Measurements from ENCODE around the gene IFNAR1.
A peak's percentile ranks its signal among the peaks of the same experiment; 100 is the strongest.

The IFNAR1 gene

GRCh38 chr21:33330726-33331125, 6.0 kb downstream of the IFNAR1 start:
- DNase-seq (ENCODE audit: low spot score): no peak
- no peak for TF ChIP-seq CTCF (IDR thresholded peaks at IDR 0.05; ENCODE audit: extremely low read depth, missing control alignments)

DNA sequence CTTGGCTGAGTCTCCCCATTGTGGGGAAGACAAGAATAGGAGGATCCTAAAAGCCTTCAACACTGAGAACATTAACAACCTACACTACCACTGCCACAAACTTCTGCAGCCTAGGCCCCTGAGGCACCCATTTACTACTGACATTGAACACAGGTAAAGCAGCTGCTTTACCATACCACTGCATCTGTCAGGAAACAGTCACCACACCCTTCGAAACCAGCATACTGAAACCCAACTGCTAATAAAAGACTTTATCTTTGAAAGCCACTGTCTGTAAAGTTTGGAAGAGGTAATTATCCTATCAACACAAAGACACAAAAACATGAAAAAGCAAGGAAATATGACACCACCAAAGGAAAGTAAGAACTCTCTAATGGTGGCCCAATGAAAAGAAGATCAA, 7.4 kb downstream of the IFNAR1 start:
- DNase-seq (ENCODE audit: low spot score): peak; percentile 33
- TF ChIP-seq CTCF (IDR thresholded peaks at IDR 0.05; ENCODE audit: extremely low read depth, missing control alignments): no peak

DNA sequence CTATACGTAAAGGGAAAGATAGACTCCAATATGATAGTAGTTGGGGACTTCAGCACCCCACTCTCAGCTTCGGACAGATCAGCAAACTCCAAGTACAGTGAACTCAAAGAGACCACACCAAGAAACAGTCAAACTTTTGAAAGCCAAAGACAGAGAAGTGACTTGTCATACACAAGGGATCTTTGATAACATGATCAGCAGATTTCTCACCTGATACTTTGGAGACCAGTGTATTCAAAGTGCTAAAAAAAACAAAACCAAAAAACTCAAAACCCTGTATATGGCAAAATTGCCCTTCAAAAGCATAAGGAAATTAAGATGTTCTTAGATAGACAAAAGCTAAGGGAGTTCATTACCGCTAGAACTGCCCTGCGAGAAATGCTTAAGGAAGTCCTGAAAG, 9.4 kb downstream of the IFNAR1 start:
- TF ChIP-seq CTCF (IDR thresholded peaks at IDR 0.05; ENCODE audit: extremely low read depth, missing control alignments): no peak
- DNase-seq (ENCODE audit: low spot score): no peak

DNA sequence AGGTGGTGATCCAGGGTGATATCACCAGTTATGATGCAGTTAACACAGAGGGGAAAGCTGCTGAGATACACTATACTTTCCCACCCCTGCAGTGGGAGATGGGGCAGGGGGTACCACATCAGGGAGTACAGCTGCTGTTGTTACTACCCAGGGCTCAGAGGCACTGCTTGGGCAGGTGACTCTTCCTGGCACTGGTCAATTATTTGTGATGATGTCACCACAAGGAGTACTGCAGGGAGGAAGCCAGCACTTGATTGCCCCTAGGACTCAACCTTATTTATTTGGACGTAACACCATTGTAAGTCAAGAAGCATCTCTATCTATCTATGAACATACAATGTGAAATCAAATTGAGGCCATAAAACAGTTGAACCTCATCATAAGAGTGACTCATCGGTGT, 10.1 kb downstream of the IFNAR1 start:
- no peak for DNase-seq (ENCODE audit: low spot score)

DNA sequence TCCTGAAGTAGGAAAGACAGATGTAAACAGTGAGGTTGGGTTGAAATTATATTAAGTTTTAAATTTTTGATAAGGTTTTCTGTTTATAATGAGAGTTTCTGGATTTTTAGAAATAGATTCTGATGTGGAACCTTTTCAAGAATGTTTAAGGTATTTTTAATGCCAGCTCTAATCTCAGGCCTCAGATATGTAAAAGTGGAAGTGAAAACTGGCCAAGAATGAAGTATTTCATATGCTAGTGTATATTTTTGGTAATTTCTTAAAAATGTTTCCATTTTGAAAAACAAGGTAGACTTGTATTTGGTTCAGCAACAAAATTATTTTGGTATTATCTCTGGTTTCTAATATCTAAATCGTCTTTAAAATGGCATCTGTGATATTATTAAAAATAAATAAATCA, 14.4 kb downstream of the IFNAR1 start:
- peak; percentile 18 for DNase-seq (ENCODE audit: low spot score)

More for the DNA sequence above, 10.1 kb downstream of the IFNAR1 start:
- no peak for TF ChIP-seq CTCF (IDR thresholded peaks at IDR 0.05; ENCODE audit: extremely low read depth, missing control alignments)

DNA sequence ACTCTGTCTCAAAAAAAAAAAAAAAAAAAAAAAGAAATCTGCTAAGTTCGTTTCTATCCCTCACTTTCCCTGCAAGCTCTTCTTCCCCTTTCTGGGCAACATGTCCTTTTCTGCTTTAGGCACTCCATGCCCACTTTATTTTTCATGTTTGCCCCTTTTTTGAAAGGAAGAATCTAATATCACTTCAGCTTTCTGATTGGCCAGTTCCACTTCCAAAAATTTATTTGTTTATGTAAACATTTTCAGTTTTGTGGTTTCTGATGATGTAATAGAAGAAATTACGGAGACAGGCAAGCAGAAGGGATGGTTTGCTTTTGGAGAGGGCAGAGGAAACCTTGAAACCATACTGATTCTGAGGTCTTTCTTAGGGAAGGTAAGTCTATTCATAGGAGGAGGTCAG, 15.1 kb downstream of the IFNAR1 start:
- TF ChIP-seq CTCF (IDR thresholded peaks at IDR 0.05; ENCODE audit: extremely low read depth, missing control alignments): no peak
- DNase-seq (ENCODE audit: low spot score): no peak

More for the DNA sequence above, 14.4 kb downstream of the IFNAR1 start:
- TF ChIP-seq CTCF (IDR thresholded peaks at IDR 0.05; ENCODE audit: extremely low read depth, missing control alignments): no peak

- TF ChIP-seq CTCF (IDR thresholded peaks at IDR 0.05; ENCODE audit: extremely low read depth, missing control alignments): no peak
- no peak for DNase-seq (ENCODE audit: low spot score)
Measured at GRCh38 chr21:33345751-33346238, 21.0 kb downstream of the IFNAR1 start.
